ENCODE measurements around the gene AQP3.

AQP3 gene

DNA sequence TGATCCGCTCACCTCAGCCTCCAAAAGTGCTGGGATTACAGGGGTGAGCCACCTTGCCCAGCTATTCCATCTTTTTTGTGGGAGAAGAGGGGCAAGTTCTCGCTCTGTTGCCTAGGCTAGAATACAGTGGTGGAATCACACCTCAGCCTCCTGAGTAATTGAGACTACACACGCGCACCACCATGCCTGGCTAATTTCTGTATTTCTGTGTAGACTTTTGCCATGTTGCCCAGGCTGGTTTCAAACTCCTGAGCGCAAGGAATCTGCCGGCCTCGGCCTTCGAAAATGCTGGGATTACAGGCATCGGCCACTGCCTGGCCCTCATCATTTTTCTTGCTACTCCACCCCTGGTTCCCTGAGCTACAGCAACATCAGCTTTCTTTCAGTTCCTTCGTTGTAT is 29.1 kb upstream of the AQP3 start:
- TF ChIP-seq, protein P1, sequence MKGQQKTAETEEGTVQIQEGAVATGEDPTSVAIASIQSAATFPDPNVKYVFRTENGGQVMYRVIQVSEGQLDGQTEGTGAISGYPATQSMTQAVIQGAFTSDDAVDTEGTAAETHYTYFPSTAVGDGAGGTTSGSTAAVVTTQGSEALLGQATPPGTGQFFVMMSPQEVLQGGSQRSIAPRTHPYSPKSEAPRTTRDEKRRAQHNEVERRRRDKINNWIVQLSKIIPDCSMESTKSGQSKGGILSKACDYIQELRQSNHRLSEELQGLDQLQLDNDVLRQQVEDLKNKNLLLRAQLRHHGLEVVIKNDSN (IDR thresholded peaks at IDR 0.05): no peak
- TF ChIP-seq TCF12 (IDR thresholded peaks at IDR 0.05; ENCODE audit: low read depth) (no peak), EP300 (IDR thresholded peaks at IDR 0.05; ENCODE audit: borderline replicate concordance) (no peak), CEBPB (IDR thresholded peaks at IDR 0.05) (no peak), TEAD4 (IDR thresholded peaks at IDR 0.05) (no peak)

DNA sequence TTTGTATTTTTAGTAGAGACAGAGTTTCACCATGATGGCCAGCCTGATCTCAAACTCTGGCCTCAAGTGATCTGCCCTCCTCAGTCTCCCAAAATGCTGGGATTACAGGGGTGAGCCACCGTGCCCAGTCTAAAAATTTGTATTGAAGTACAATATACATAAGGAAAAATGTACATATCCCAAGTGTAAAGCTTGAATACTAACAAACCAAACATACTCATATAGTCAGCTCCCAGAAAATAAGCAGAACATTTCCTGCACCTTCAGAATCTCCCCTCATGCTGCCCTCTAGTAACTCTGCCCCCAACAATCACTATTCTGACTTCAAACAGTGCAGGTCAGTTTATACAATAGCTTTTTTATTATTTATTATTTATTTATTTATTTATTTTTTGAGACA is 28.0 kb upstream of the AQP3 start:
- TF ChIP-seq FOXM1 (IDR thresholded peaks at IDR 0.05; ENCODE audit: borderline replicate concordance, low read depth) (no peak), NFIC (IDR thresholded peaks at IDR 0.05) (no peak), EP300 (IDR thresholded peaks at IDR 0.05; ENCODE audit: borderline replicate concordance) (no peak), RAD21 (IDR thresholded peaks at IDR 0.05; ENCODE audit: low read depth) (no peak), CREB1 (IDR thresholded peaks at IDR 0.05; ENCODE audit: low read depth) (no peak), CEBPB (IDR thresholded peaks at IDR 0.05) (no peak), TEAD4 (IDR thresholded peaks at IDR 0.05) (no peak), TCF12 (IDR thresholded peaks at IDR 0.05; ENCODE audit: low read depth) (no peak), EGR1 (IDR thresholded peaks at IDR 0.05) (no peak), TAF1 (IDR thresholded peaks at IDR 0.05; ENCODE audit: low read depth) (no peak), YY1 (IDR thresholded peaks at IDR 0.05; ENCODE audit: low read depth) (no peak), ZBTB7A (IDR thresholded peaks at IDR 0.05; ENCODE audit: low read depth) (no peak)
- TF ChIP-seq, protein P2, sequence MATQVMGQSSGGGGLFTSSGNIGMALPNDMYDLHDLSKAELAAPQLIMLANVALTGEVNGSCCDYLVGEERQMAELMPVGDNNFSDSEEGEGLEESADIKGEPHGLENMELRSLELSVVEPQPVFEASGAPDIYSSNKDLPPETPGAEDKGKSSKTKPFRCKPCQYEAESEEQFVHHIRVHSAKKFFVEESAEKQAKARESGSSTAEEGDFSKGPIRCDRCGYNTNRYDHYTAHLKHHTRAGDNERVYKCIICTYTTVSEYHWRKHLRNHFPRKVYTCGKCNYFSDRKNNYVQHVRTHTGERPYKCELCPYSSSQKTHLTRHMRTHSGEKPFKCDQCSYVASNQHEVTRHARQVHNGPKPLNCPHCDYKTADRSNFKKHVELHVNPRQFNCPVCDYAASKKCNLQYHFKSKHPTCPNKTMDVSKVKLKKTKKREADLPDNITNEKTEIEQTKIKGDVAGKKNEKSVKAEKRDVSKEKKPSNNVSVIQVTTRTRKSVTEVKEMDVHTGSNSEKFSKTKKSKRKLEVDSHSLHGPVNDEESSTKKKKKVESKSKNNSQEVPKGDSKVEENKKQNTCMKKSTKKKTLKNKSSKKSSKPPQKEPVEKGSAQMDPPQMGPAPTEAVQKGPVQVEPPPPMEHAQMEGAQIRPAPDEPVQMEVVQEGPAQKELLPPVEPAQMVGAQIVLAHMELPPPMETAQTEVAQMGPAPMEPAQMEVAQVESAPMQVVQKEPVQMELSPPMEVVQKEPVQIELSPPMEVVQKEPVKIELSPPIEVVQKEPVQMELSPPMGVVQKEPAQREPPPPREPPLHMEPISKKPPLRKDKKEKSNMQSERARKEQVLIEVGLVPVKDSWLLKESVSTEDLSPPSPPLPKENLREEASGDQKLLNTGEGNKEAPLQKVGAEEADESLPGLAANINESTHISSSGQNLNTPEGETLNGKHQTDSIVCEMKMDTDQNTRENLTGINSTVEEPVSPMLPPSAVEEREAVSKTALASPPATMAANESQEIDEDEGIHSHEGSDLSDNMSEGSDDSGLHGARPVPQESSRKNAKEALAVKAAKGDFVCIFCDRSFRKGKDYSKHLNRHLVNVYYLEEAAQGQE (IDR thresholded peaks at IDR 0.05; ENCODE audit: low read depth): no peak
- TF ChIP-seq, protein P1 (IDR thresholded peaks at IDR 0.05): no peak
- TF ChIP-seq, protein P3, sequence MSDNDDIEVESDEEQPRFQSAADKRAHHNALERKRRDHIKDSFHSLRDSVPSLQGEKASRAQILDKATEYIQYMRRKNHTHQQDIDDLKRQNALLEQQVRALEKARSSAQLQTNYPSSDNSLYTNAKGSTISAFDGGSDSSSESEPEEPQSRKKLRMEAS (IDR thresholded peaks at IDR 0.05): no peak

DNA sequence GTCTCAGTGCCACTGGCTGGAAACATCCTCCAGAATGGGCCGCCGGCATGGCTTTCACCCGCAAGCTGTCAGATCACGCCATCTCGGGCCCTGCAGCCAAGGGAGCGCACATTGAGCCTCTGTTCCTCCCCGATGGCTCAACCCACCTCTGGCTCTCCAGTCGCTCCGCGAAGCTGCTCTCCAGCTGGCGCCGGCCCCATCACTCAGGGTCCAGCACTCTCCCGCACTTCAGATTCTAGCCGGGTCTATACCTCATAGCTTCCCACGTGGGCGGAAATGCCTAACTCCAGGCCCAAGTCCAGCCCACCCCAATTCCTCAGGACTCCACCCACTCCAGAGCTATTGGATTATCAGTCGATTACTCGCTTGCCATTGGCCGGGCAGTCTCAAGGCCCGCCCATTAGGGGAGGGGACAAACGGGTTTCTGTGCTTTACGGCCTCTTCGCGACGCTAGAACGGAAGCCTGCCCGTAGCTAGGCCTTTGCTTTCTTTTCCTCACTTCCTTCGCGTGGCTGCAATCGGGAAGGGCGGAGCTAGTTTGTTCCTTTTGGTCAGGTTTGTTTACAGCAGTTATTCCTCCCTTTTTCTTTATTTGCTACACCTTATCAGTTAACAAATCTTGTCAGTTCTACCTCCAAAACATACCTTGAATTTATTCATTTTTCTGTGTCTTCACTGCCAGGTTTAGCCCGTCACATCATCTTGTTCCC is 26.4 kb upstream of the AQP3 start, which contains the start of gene NOL6:
NOL6 (minus strand) TSS at position 282 of the 710 bp plus-strand sequence; CDS start at position 200, 82 bp downstream.
- TF ChIP-seq, protein P3 (IDR thresholded peaks at IDR 0.05): peak; percentile 96
- TF ChIP-seq FOXM1 (IDR thresholded peaks at IDR 0.05; ENCODE audit: borderline replicate concordance, low read depth): no peak
- peak; percentile 63; the same call in 1 of the 2 replicates for TF ChIP-seq CREB1 (IDR thresholded peaks at IDR 0.05; ENCODE audit: low read depth)
- no peak; the same call in 1 of the 2 replicates for TF ChIP-seq TAF1 (IDR thresholded peaks at IDR 0.05; ENCODE audit: low read depth)
- TF ChIP-seq ZBTB7A (IDR thresholded peaks at IDR 0.05; ENCODE audit: low read depth): no peak
- TF ChIP-seq NFIC (IDR thresholded peaks at IDR 0.05): no peak
- TF ChIP-seq YY1 (IDR thresholded peaks at IDR 0.05; ENCODE audit: low read depth): 0 out of 2 replicates have a peak, but pooled peaks have one; percentile 9
- no peak for TF ChIP-seq CEBPB (IDR thresholded peaks at IDR 0.05)
- TF ChIP-seq, protein P1 (IDR thresholded peaks at IDR 0.05): peak; percentile 92
- TF ChIP-seq TEAD4 (IDR thresholded peaks at IDR 0.05): peak; percentile 10; the same call in 1 of the 2 replicates
- TF ChIP-seq EP300 (IDR thresholded peaks at IDR 0.05; ENCODE audit: borderline replicate concordance): no peak
- TF ChIP-seq, protein P2 (IDR thresholded peaks at IDR 0.05; ENCODE audit: low read depth): no peak
- peak; percentile 51; the same call in 1 of the 2 replicates for TF ChIP-seq TCF12 (IDR thresholded peaks at IDR 0.05; ENCODE audit: low read depth)
- peak; percentile 40 for TF ChIP-seq EGR1 (IDR thresholded peaks at IDR 0.05)
- no peak for TF ChIP-seq RAD21 (IDR thresholded peaks at IDR 0.05; ENCODE audit: low read depth)

DNA sequence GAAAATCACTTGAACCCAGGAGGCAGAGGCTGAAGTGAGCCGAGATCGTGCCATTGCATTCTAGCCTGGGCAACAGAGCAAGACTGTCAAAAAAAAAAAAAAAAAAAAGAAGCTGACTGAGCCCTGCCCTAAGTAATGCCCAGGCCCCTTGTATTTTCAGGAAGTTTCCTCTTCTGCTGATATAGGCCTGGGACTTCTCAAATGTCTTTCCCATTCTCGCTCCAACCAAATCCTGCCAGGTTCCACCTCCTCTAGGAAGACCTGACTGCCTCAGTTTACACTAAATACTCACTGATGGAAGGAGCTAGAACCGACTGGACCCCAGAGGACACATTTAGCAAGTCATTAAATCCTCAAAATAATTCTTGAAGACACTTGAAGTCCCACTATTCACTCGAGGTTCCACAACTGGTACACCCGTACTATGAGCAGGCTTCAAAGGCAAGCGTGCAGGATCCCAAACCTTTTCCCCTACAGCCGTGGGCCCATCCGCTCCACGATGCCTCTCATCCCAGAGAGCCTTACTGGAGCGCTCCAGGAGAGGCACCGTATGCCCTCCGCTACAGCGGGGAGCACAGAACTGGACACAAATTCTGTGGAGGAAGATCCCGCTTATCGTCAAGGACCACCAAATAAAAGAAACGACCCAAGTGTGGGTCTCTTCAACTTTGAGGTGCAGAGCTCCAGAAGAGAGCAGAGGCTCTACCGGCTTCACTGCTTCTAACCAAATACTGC is 25.7 kb upstream of the AQP3 start:
- TF ChIP-seq, protein P1 (IDR thresholded peaks at IDR 0.05): no peak
- no peak for TF ChIP-seq ZBTB7A (IDR thresholded peaks at IDR 0.05; ENCODE audit: low read depth)
- no peak for TF ChIP-seq NFIC (IDR thresholded peaks at IDR 0.05)
- no peak for TF ChIP-seq EP300 (IDR thresholded peaks at IDR 0.05; ENCODE audit: borderline replicate concordance)
- TF ChIP-seq FOXM1 (IDR thresholded peaks at IDR 0.05; ENCODE audit: borderline replicate concordance, low read depth): no peak
- TF ChIP-seq CREB1 (IDR thresholded peaks at IDR 0.05; ENCODE audit: low read depth): no peak
- no peak for TF ChIP-seq CEBPB (IDR thresholded peaks at IDR 0.05)
- TF ChIP-seq RAD21 (IDR thresholded peaks at IDR 0.05; ENCODE audit: low read depth): no peak
- no peak for TF ChIP-seq TCF12 (IDR thresholded peaks at IDR 0.05; ENCODE audit: low read depth)
- TF ChIP-seq, protein P2 (IDR thresholded peaks at IDR 0.05; ENCODE audit: low read depth): no peak
- no peak for TF ChIP-seq EGR1 (IDR thresholded peaks at IDR 0.05)
- no peak for TF ChIP-seq TAF1 (IDR thresholded peaks at IDR 0.05; ENCODE audit: low read depth)

Measured in Ishikawa (cell line).